PC-3 (cell line): ENCODE data around the gene CCSER1.

Experiments
- EZH2phosphoT487 ChIP-seq: fragments of 300-600 bp; sonication (generic); IDR thresholded peaks from 2 replicates; pipeline ENCODE4 v1.6.1; 2018; ENCODE audit warnings: mild to moderate bottlenecking, antibody characterized with exemption, low read length, borderline replicate concordance
- TF ChIP-seq, protein P1 (sequence below): fragments of 300-600 bp; sonication (generic); conservative IDR thresholded peaks from 2 replicates; pipeline ENCODE4 v1.5.1; 2017; ENCODE audit warnings: antibody characterized with exemption, low read depth, mild to moderate bottlenecking, low read length

DNA sequence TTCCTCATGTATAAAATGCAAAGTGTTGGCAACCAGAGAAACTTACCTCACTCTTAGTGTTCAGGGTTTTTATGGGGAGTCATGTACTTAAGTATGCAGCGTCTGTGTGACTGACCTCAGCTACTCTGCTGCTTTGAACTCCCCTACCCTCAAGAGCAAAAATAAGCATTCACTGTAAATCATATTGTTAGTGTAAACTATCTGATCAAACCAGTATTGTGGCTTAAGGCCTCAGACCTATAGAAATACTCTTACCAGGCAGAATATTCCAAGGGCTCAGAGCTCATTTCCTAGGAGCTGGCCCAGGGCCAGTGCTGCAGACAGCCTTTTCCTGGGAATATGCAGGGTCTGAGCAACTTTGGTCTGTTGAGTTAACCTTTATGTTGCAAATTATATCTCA lies 453.1 kb downstream of the CCSER1 start:
- TF ChIP-seq, protein P1, sequence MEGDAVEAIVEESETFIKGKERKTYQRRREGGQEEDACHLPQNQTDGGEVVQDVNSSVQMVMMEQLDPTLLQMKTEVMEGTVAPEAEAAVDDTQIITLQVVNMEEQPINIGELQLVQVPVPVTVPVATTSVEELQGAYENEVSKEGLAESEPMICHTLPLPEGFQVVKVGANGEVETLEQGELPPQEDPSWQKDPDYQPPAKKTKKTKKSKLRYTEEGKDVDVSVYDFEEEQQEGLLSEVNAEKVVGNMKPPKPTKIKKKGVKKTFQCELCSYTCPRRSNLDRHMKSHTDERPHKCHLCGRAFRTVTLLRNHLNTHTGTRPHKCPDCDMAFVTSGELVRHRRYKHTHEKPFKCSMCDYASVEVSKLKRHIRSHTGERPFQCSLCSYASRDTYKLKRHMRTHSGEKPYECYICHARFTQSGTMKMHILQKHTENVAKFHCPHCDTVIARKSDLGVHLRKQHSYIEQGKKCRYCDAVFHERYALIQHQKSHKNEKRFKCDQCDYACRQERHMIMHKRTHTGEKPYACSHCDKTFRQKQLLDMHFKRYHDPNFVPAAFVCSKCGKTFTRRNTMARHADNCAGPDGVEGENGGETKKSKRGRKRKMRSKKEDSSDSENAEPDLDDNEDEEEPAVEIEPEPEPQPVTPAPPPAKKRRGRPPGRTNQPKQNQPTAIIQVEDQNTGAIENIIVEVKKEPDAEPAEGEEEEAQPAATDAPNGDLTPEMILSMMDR, result no peak
- TF ChIP-seq EZH2phosphoT487, result no peak
